HUES6 (cell line): ENCODE results near the gene PGM2L1.
"Not testable (repeated sequence)": the region's sequence is repeated elsewhere in the genome, so short reads cannot be mapped to it uniquely, and the experiment has no call there.

Experiments used
- H3K27ac ChIP-seq: 2 replicates; pipeline ENCODE4 v1.7.0; 2013; ENCODE audit warnings: low read depth, mild to moderate bottlenecking, low read length, inconsistent platforms
- H3K27me3 ChIP-seq: 2 replicates; pipeline ENCODE4 v1.6.1; 2013; ENCODE audit warnings: low read length; ENCODE audit not compliant: control insufficient read depth, insufficient read depth
- H3K36me3 ChIP-seq: 2 replicates; pipeline ENCODE4 v1.6.1; 2013; ENCODE audit warnings: low read length; ENCODE audit not compliant: control insufficient read depth, insufficient read depth
- H3K4me1 ChIP-seq: 2 replicates; pipeline ENCODE4 v1.6.1; 2013; ENCODE audit warnings: low read length; ENCODE audit not compliant: control insufficient read depth, insufficient read depth
- H3K4me3 ChIP-seq: 2 replicates; pipeline ENCODE4 v1.5.1; 2013; ENCODE audit warnings: low read depth, low read length
- H3K9ac ChIP-seq: one replicate; pipeline ENCODE4 v1.6.1; 2013; ENCODE audit warnings: mild to moderate bottlenecking, low read length
- H3K9me3 ChIP-seq: 2 replicates; pipeline ENCODE4 v1.6.1; 2013; ENCODE audit warnings: low read depth, low read length; ENCODE audit not compliant: control insufficient read depth, insufficient read depth

PGM2L1 gene

DNA sequence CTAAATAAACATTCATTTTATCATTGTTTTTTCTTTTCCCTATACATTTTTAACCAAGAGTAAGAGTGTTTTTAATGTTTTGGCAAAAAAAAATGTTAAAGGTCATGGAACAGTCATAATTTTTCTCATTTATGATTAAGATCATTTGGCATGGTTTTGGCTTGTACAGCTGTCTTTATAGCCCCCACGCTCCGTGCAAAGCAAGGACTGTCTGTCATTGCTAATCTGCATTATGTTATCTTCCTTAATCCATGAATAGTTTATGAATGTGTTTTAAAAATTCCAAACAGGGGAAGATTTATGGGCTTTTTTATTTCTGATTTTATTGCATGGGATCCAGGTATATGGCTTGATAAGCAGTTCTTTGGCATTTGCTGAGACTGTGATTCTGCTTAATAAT is 28.1 kb downstream of the PGM2L1 start:
- no peaks in the 10 kb centered on the region for H3K9me3 ChIP-seq
- no peak overlapping the region for H3K9ac ChIP-seq
- no peaks in the 10 kb centered on the region for H3K27me3 ChIP-seq
- peaks cover 3% of the 10 kb centered on the region; the same call in 1 of the 2 replicates for H3K4me1 ChIP-seq
- H3K4me3 ChIP-seq, result no peak overlapping the region
- no peak overlapping the region for H3K27ac ChIP-seq
- H3K36me3 ChIP-seq, result peaks cover 22% of the 10 kb centered on the region

DNA sequence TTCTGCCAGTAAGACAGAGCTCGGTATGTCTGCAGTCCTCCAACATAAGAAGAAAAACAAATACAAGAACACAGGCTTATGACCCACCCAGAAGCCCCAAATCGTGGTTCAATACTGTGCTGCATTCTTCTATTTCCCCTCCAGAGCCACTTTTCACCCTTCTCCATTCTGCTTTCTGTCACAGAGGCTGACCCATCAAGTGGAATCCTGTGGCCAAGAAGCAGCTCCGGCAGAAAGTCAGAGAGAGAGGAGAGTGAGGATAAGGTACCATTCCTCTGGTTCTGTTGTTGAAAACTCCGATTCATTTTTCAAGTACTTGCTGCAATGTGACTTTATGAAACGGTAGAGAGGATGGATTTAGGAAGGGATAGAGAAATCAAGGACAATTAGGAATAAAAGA is 30.4 kb downstream of the PGM2L1 start:
- Histone ChIP-seq H3K4me3 (no peak overlapping the region), H3K4me1 (peaks cover 3% of the 10 kb centered on the region; the same call in 1 of the 2 replicates)

DNA sequence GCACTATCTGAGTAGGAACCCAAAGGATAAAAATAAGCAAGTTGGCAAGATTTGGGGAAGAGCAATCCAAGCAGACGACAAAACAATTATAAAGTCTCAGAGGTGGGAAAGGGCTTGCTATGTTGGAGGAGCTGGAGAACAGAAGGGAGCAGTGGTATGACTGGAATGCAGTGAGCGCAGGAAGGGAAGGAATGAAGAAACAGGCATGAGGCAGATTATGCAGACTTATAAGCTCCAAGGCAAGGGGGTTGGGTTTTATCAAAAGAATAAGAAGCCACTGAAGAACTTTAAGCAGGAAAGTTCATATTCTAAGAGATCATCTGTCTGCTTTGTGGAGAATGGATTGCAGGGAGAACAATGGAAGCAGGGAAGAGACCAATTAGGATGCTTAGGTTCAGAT is 31.7 kb downstream of the PGM2L1 start:
- Histone ChIP-seq H3K9me3 (no peaks in the 10 kb centered on the region), H3K27ac (no peak overlapping the region)

More for the DNA sequence above, 30.4 kb downstream of the PGM2L1 start:
- Histone ChIP-seq H3K9ac (no peak overlapping the region), H3K36me3 (peaks cover 22% of the 10 kb centered on the region), H3K27me3 (no peaks in the 10 kb centered on the region), H3K27ac (no peak overlapping the region), H3K9me3 (no peaks in the 10 kb centered on the region)

DNA sequence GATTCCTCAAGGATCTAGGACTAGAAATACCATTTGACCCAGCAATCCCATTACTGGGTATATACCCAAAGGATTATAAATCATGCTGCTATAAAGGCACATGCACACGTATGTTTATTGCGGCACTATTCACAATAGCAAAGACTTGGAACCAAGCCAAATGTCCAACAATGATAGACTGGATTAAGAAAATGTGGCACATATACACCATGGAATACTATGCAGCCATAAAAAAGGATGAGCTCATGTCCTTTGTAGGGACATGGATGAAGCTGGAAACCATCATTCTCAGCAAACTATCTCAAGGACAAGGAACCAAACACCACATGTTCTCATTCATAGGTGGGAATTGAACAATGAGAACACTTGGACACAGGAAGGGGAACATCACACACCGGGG is 32.4 kb downstream of the PGM2L1 start:
- H3K9ac ChIP-seq, H3K4me1 ChIP-seq, H3K4me3 ChIP-seq, H3K27ac ChIP-seq, H3K9me3 ChIP-seq, H3K27me3 ChIP-seq: not testable (repeated sequence)
- peaks cover 22% of the 10 kb centered on the region for H3K36me3 ChIP-seq

More for the DNA sequence above, 31.7 kb downstream of the PGM2L1 start:
- Histone ChIP-seq H3K36me3 (peaks cover 22% of the 10 kb centered on the region), H3K27me3 (no peaks in the 10 kb centered on the region), H3K4me1 (peaks cover 3% of the 10 kb centered on the region; the same call in 1 of the 2 replicates), H3K4me3 (no peak overlapping the region), H3K9ac (no peak overlapping the region)

DNA sequence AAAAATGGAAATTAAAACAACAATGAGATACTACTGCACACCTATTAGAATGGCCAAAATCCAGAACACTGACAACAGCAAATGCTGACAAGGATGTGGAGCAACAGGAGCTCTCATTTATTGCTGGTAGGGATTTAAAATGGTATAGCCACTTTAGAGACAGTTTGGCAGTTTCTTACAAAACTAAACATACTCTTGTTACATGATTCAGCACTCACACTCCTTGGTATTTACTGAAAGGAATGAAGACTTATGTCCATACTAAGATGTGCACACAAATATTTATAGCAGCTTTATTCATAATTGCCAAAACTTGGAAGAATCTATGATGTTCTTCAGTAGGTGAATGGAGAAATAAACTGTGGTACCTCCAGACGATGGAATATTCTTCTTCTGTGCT is 40.8 kb downstream of the PGM2L1 start:
- peaks cover 25% of the 10 kb centered on the region for H3K36me3 ChIP-seq
- no peak overlapping the region for H3K9ac ChIP-seq
- no peaks in the 10 kb centered on the region for H3K4me1 ChIP-seq

DNA sequence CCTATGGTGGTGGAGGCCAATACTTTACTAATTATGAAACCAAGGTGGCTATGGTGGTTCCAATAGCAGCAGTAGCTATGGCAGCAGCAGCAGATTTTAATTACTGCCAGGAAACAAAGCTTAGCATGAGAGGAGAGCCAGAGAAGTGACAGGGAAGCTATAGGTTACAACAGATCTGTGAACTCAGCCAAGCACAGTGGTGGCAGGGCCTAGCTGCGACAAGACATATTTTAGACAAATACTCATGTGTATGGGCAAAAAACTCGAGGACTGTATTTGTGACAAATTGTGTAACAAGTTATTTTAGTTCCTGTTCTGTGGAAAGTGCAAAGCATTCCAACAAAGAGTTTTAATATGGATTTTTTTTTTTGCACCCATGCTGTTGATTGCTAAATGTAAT is 42.6 kb downstream of the PGM2L1 start:
- Histone ChIP-seq H3K4me3 (no peak overlapping the region), H3K4me1 (no peaks in the 10 kb centered on the region), H3K36me3 (peaks cover 30% of the 10 kb centered on the region), H3K9ac (no peak overlapping the region), H3K27me3 (no peaks in the 10 kb centered on the region), H3K9me3 (peaks cover 13% of the 10 kb centered on the region), H3K27ac (no peak overlapping the region)

More for the DNA sequence above, 40.8 kb downstream of the PGM2L1 start:
- Histone ChIP-seq H3K4me3 (no peak overlapping the region), H3K27ac (no peak overlapping the region), H3K27me3 (no peaks in the 10 kb centered on the region), H3K9me3 (peaks cover 17% of the 10 kb centered on the region)

DNA sequence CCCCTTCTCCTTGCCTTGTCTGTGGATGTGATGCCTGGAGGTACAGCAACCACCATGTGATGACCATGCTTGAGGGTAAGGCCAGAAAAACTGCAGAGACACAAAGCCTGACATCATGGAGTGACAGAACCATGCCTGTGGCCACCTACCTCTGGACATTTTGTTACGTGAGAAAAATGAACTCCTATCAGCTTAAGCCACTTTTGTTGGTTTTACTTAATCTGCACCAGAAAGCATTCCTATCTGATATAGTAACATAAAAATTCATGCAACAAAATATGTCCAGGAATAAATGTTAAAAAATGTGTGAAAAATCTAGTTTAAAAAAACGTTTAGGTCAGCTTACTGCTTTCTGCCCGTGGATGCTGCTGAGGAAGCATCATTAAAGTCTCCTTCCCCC is 44.2 kb downstream of the PGM2L1 start:
- H3K27ac ChIP-seq, result no peak overlapping the region
- no peak overlapping the region for H3K4me3 ChIP-seq
- no peaks in the 10 kb centered on the region for H3K4me1 ChIP-seq
- H3K9ac ChIP-seq, result no peak overlapping the region
- no peaks in the 10 kb centered on the region for H3K27me3 ChIP-seq
- peaks cover 15% of the 10 kb centered on the region for H3K36me3 ChIP-seq
- no peaks in the 10 kb centered on the region for H3K9me3 ChIP-seq

DNA sequence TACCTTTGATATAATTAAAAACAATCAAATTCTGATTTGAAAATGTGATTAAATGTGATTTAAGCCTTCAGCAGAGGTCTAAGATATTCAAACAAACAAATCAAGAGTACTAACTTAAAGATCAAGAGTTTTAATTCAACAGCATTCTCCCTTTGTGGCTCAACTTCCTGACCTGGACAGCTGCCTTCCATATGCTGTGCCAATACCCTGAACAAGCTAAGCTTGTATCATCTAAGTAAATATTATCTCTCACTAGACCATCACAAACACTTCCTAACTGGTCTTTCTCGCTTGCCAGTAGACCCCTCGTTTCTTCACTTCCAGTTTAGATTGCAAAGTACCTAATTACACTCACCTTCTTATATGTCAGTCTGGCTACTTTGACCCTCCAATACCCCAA is 50.9 kb downstream of the PGM2L1 start:
- Histone ChIP-seq H3K27ac (no peak overlapping the region), H3K27me3 (no peaks in the 10 kb centered on the region), H3K4me3 (no peak overlapping the region), H3K9ac (no peak overlapping the region), H3K36me3 (peaks cover 10% of the 10 kb centered on the region; the same call in 1 of the 2 replicates), H3K4me1 (no peaks in the 10 kb centered on the region), H3K9me3 (no peaks in the 10 kb centered on the region)

DNA sequence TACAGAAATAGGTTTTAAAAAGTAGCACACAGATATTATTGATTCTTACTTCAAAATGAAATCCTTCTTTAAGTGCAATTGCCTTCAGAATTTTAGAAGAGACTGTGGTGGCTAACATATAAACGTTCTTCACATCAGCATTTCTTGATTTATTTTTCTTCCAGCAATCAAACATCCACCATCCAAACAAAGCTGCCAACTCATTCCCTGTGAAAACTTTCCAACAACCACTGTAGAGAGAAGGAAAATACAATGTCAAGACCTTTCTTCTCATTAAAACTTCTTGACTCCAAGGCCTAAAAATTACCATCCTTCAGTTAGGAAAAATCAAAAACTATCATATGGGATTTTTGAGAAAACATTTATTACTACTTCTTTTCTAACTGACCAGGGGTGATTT is 52.8 kb downstream of the PGM2L1 start:
- Histone ChIP-seq H3K9ac (no peak overlapping the region), H3K9me3 (no peaks in the 10 kb centered on the region), H3K36me3 (peaks cover 18% of the 10 kb centered on the region; the same call in 1 of the 2 replicates), H3K27me3 (no peaks in the 10 kb centered on the region), H3K27ac (no peak overlapping the region), H3K4me1 (no peaks in the 10 kb centered on the region), H3K4me3 (no peak overlapping the region)

DNA sequence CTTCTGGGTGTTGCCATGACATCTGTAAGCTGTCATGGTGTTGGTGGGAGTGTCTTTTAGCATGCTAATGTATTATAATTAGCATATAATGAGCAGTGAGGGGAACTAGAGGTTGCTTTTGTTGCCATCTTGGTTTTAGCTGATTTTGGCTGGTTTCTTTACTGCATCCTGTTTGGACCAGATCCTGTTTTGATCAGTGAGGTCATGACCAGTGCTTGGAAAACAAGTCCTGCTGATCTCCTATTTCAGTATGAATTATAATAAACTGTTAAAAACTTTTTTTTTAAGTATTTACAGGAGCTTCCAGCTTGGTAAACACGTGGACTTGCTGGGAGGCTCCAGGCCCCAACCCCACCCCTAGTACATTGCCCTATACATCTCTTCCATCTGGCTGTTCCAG is 56.3 kb downstream of the PGM2L1 start:
- Histone ChIP-seq H3K27me3 (no peaks in the 10 kb centered on the region), H3K36me3 (peaks cover 27% of the 10 kb centered on the region; the same call in 1 of the 2 replicates), H3K4me3 (no peak overlapping the region), H3K4me1 (no peaks in the 10 kb centered on the region), H3K9me3 (no peaks in the 10 kb centered on the region), H3K27ac (no peak overlapping the region), H3K9ac (no peak overlapping the region)

DNA sequence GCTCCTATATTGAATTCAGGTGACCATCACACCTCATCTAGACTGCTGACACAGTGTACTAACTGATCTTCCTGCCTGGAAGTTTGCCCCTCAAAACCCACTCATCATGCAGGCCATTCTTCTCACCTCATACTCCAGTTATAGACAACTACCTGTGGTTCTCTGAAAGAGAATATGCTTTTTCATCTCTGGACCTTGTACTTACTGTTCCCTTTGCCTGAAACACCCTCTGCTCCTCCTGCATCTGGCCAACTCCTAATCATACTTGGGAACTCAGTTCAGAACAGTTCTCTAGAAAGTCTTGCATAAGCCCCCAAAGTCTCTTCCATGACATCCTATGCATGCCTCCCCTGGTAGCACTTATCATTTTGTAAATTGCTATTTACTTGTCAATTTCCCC is 58.6 kb downstream of the PGM2L1 start:
- no peak overlapping the region for H3K27ac ChIP-seq
- no peaks in the 10 kb centered on the region for H3K27me3 ChIP-seq
- peaks cover 24% of the 10 kb centered on the region; the same call in 1 of the 2 replicates for H3K36me3 ChIP-seq
- H3K9me3 ChIP-seq, result no peaks in the 10 kb centered on the region
- H3K9ac ChIP-seq, result no peak overlapping the region
- H3K4me1 ChIP-seq, result no peaks in the 10 kb centered on the region
- H3K4me3 ChIP-seq, result no peak overlapping the region

DNA sequence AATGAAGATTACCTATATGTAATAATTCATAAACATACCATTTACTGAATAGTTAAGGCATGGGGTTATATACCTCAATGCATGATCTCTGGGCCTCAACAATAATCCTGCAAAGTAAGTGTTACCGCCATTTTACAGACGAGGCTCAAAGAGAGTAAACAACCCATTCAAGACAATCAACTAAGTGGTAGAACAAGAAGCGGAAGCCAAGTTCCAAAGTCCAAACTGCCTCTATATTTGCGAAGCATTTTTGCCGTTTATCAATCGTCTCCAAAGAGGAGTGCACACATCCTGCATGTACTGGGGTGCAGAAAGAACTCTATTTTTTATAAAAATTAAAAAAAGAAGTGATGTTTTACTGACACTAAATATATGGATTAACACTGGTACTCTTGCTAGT is 59.3 kb downstream of the PGM2L1 start:
- H3K9me3 ChIP-seq, result no peaks in the 10 kb centered on the region
- H3K27me3 ChIP-seq, result no peaks in the 10 kb centered on the region
- H3K4me3 ChIP-seq, result no peak overlapping the region
- no peak overlapping the region for H3K27ac ChIP-seq
- H3K4me1 ChIP-seq, result no peaks in the 10 kb centered on the region
- H3K9ac ChIP-seq, result no peak overlapping the region
- peaks cover 24% of the 10 kb centered on the region; the same call in 1 of the 2 replicates for H3K36me3 ChIP-seq
